Measurements from ENCODE around the gene BEX3.
"Not testable (repeated sequence)": the region's sequence is repeated elsewhere in the genome, so short reads cannot be mapped to it uniquely, and the experiment has no call there.

The BEX3 gene

GRCh38 chrX:103376118-103376978 lies at the start of gene BEX3:
TSS of gene BEX3 (plus strand) at chrX:103376538. CDS start at chrX:103377522, 984 bp downstream.
- Histone ChIP-seq H3K9me3 (no peaks in the 10 kb centered on the region), H3K27me3 (ENCODE audit: low read depth) (no peaks in the 10 kb centered on the region), H3K4me3 (peak within 1 kb of the TSS; percentile 80), H3K36me3 (replicated peaks) (peaks cover 23% of the 10 kb centered on the region), H3K4me1 (peaks cover 35% of the 10 kb centered on the region)
- DNase-seq (ENCODE audit: low spot score in 2 of 2): peak; percentile 57 to 81
- in situ Hi-C loops (cut with MboI; ENCODE audit: low sequenced_read_pairs): no loop called here

GRCh38 chrX:103329991-103330390 lies 46.3 kb upstream of the BEX3 start, which contains the start of gene TCEAL7:
TSS of gene TCEAL7 (plus strand) at chrX:103330239. CDS start at chrX:103331404, 1,165 bp downstream.
- Histone ChIP-seq H3K4me3 (no peak within 1 kb of the TSS), H3K9me3 (no peaks in the 10 kb centered on the region), H3K4me1 (0 out of 2 replicates have a peak, but pooled peaks cover 2% of the 10 kb centered on the region), H3K36me3 (replicated peaks) (no peaks in the 10 kb centered on the region), H3K27me3 (ENCODE audit: low read depth) (peaks cover 11% of the 10 kb centered on the region)
- DNase-seq (ENCODE audit: low spot score in 2 of 2): no peak
- in situ Hi-C loops (cut with MboI; ENCODE audit: low sequenced_read_pairs): no loop called here

GRCh38 chrX:103330681-103331288 lies 45.6 kb upstream of the BEX3 start:
- Histone ChIP-seq H3K27me3 (ENCODE audit: low read depth) (peaks cover 9% of the 10 kb centered on the region), H3K4me3 (no peak overlapping the region), H3K9me3 (no peaks in the 10 kb centered on the region), H3K4me1 (0 out of 2 replicates have a peak, but pooled peaks cover 2% of the 10 kb centered on the region), H3K36me3 (replicated peaks) (no peaks in the 10 kb centered on the region)
- no peak for DNase-seq (ENCODE audit: low spot score in 2 of 2)
- in situ Hi-C loops (cut with MboI; ENCODE audit: low sequenced_read_pairs): no loop called here

- in situ Hi-C loops (cut with MboI; ENCODE audit: low sequenced_read_pairs): no loop called here
- no peaks in the 10 kb centered on the region for H3K36me3 ChIP-seq (replicated peaks)
- DNase-seq (ENCODE audit: low spot score in 2 of 2): no peak
- H3K27me3 ChIP-seq (ENCODE audit: low read depth): peaks cover 30% of the 10 kb centered on the region
- H3K4me1 ChIP-seq: 0 out of 2 replicates have a peak, but pooled peaks cover 2% of the 10 kb centered on the region
- H3K4me3 ChIP-seq: no peak overlapping the region
- no peaks in the 10 kb centered on the region for H3K9me3 ChIP-seq
Observed at GRCh38 chrX:103338663-103339062, 37.7 kb upstream of the BEX3 start.

GRCh38 chrX:103343105-103343504 lies 33.2 kb upstream of the BEX3 start:
- Histone ChIP-seq H3K4me1 (no peaks in the 10 kb centered on the region), H3K4me3 (no peak overlapping the region), H3K9me3 (no peaks in the 10 kb centered on the region), H3K27me3 (ENCODE audit: low read depth) (peaks cover 7% of the 10 kb centered on the region), H3K36me3 (replicated peaks) (no peaks in the 10 kb centered on the region)
- peak; percentile 39 to 64 for DNase-seq (ENCODE audit: low spot score in 2 of 2)
- in situ Hi-C loops (cut with MboI; ENCODE audit: low sequenced_read_pairs): loop anchor here (10.0 kb wide), 1 partner anchor 122 kb away; no protein-coding TSS in a partner anchor

- H3K4me3 ChIP-seq: no peak overlapping the region
- H3K36me3 ChIP-seq (replicated peaks): no peaks in the 10 kb centered on the region
- peaks cover 5% of the 10 kb centered on the region; the same call in 1 of the 2 replicates for H3K27me3 ChIP-seq (ENCODE audit: low read depth)
- no peaks in the 10 kb centered on the region for H3K4me1 ChIP-seq
- H3K9me3 ChIP-seq: no peaks in the 10 kb centered on the region
- in situ Hi-C loops (cut with MboI; ENCODE audit: low sequenced_read_pairs): loop anchor here (10.0 kb wide), 1 partner anchor 120 kb away; no protein-coding TSS in a partner anchor
- no peak for DNase-seq (ENCODE audit: low spot score in 2 of 2)
Observed at GRCh38 chrX:103344606-103345005, 31.7 kb upstream of the BEX3 start.

- no peak for DNase-seq (ENCODE audit: low spot score in 2 of 2)
- no peak overlapping the region for H3K4me3 ChIP-seq
- in situ Hi-C loops (cut with MboI; ENCODE audit: low sequenced_read_pairs): loop anchor here (10.0 kb wide), 1 partner anchor 117 kb away; no protein-coding TSS in a partner anchor
Observed at GRCh38 chrX:103347682-103348397, 28.5 kb upstream of the BEX3 start.

GRCh38 chrX:103356130-103356798 lies 20.1 kb upstream of the BEX3 start, which contains the start of gene TCEAL9:
TSS of gene TCEAL9 (plus strand) at chrX:103356506. CDS start at chrX:103357685, 1,179 bp downstream.
- Histone ChIP-seq H3K27me3 (ENCODE audit: low read depth) (no peaks in the 10 kb centered on the region), H3K4me3 (peak within 1 kb of the TSS; percentile 39), H3K9me3 (no peaks in the 10 kb centered on the region), H3K36me3 (replicated peaks) (no peaks in the 10 kb centered on the region), H3K4me1 (no peaks in the 10 kb centered on the region)
- peak in 1 of 2 experiments; percentile 48 for DNase-seq (ENCODE audit: low spot score in 2 of 2)
- in situ Hi-C loops (cut with MboI; ENCODE audit: low sequenced_read_pairs): no loop called here

More at GRCh38 chrX:103347682-103348397, 28.5 kb upstream of the BEX3 start:
- no peaks in the 10 kb centered on the region for H3K27me3 ChIP-seq (ENCODE audit: low read depth)
- no peaks in the 10 kb centered on the region for H3K36me3 ChIP-seq (replicated peaks)
- no peaks in the 10 kb centered on the region for H3K4me1 ChIP-seq
- H3K9me3 ChIP-seq: no peaks in the 10 kb centered on the region

GRCh38 chrX:103356858-103357257 lies 19.5 kb upstream of the BEX3 start:
- DNase-seq (ENCODE audit: low spot score in 2 of 2): no peak
- Histone ChIP-seq H3K9me3 (no peaks in the 10 kb centered on the region), H3K36me3 (replicated peaks) (no peaks in the 10 kb centered on the region), H3K4me1 (peaks cover 1% of the 10 kb centered on the region), H3K4me3 (peak overlapping the region; percentile 39), H3K27me3 (ENCODE audit: low read depth) (no peaks in the 10 kb centered on the region)
- in situ Hi-C loops (cut with MboI; ENCODE audit: low sequenced_read_pairs): no loop called here

- H3K4me1 ChIP-seq: peaks cover 12% of the 10 kb centered on the region
- no peak overlapping the region for H3K4me3 ChIP-seq
- no peak for DNase-seq (ENCODE audit: low spot score in 2 of 2)
- no peaks in the 10 kb centered on the region for H3K27me3 ChIP-seq (ENCODE audit: low read depth)
- no peaks in the 10 kb centered on the region for H3K36me3 ChIP-seq (replicated peaks)
- H3K9me3 ChIP-seq: no peaks in the 10 kb centered on the region
- in situ Hi-C loops (cut with MboI; ENCODE audit: low sequenced_read_pairs): no loop called here
Observed at GRCh38 chrX:103357871-103358270, 18.5 kb upstream of the BEX3 start.

- DNase-seq (ENCODE audit: low spot score in 2 of 2); H3K27me3 ChIP-seq (ENCODE audit: low read depth); H3K36me3 ChIP-seq (replicated peaks); H3K9me3 ChIP-seq; H3K4me3 ChIP-seq; in situ Hi-C loops (cut with MboI; ENCODE audit: low sequenced_read_pairs): not testable (repeated sequence)
- peaks cover 12% of the 10 kb centered on the region for H3K4me1 ChIP-seq
Observed at GRCh38 chrX:103359605-103360004, 16.7 kb upstream of the BEX3 start.

GRCh38 chrX:103360092-103360491 lies 16.2 kb upstream of the BEX3 start:
- no peak for DNase-seq (ENCODE audit: low spot score in 2 of 2)
- in situ Hi-C loops (cut with MboI; ENCODE audit: low sequenced_read_pairs): no loop called here
- Histone ChIP-seq H3K27me3 (ENCODE audit: low read depth) (no peaks in the 10 kb centered on the region), H3K4me1 (peaks cover 12% of the 10 kb centered on the region), H3K4me3 (no peak overlapping the region), H3K36me3 (replicated peaks) (no peaks in the 10 kb centered on the region), H3K9me3 (no peaks in the 10 kb centered on the region)

- H3K36me3 ChIP-seq (replicated peaks): no peaks in the 10 kb centered on the region
- no peak overlapping the region for H3K4me3 ChIP-seq
- in situ Hi-C loops (cut with MboI; ENCODE audit: low sequenced_read_pairs): no loop called here
- no peak for DNase-seq (ENCODE audit: low spot score in 2 of 2)
- no peaks in the 10 kb centered on the region for H3K27me3 ChIP-seq (ENCODE audit: low read depth)
- H3K9me3 ChIP-seq: no peaks in the 10 kb centered on the region
- H3K4me1 ChIP-seq: peaks cover 12% of the 10 kb centered on the region
Observed at GRCh38 chrX:103360916-103361315, 15.4 kb upstream of the BEX3 start.
